A549 (cell line): ENCODE results near the gene GABBR2. TPM values are rescaled to one million over a fixed set of nuclear protein-coding genes. Genes with fewer than 3 reads are reported as not detected.
A peak's percentile ranks its signal among the peaks of the same experiment; 100 is the strongest.

ENCODE experiments used
- ATAC-seq, 2 experiments: fragments of 200-7000 bp in 1 of 2; fragments of >200 bp in 1 of 2; cut with Nextera tagmentation in 1 of 2; cut with Tn5 transposase in 1 of 2; 3 replicates each; pipeline versions ENCODE4 v1.8.0 to v1.9.1; 2018 to 2020; ENCODE audit warnings: mild to moderate bottlenecking in 1 of 2, moderate library complexity in 1 of 2
- CTCF ChIA-PET: fragments of 300-600 bp; sonication (Branson Sonifier 250); formaldehyde crosslinking; extraction: SDS; loops from one replicate; lab custom pipeline; 2021; ENCODE audit warnings: antibody characterized with exemption, inconsistent platforms; lab: Yijun Ruan, JAX
- POLR2A ChIA-PET: fragments of 350-600 bp; formaldehyde crosslinking; extraction: SDS; loops from one replicate; lab custom pipeline; 2021; ENCODE audit warnings: antibody characterized with exemption, inconsistent platforms; lab: Yijun Ruan, JAX
- DNase-seq, 2 experiments: peaks; one replicate each; pipeline versions ENCODE4 v3.0.0 to v3.0.0-alpha.2; 2011 to 2016; ENCODE audit warnings: low read depth in 1 of 2, low spot score in 1 of 2
- FAIRE-seq: peaks from 2 replicates; lab custom pipeline; 2011; peaks lifted over from hg19 to GRCh38; lab: Jason Lieb, UNC
- H3K27ac ChIP-seq, 2 experiments: fragments of >200 bp; sonication (Bioruptor Twin); formaldehyde crosslinking; 3 replicates each; pipeline ENCODE4 v1.5.1; 2016 to 2017
- H3K4me1 ChIP-seq: fragments of >200 bp; sonication (Bioruptor Twin); formaldehyde crosslinking; 3 replicates; pipeline ENCODE4 v1.6.1; 2016
- H3K4me2 ChIP-seq: fragments of >200 bp; sonication (Bioruptor Twin); formaldehyde crosslinking; 3 replicates; pipeline ENCODE4 v1.6.1; 2016
- H3K4me3 ChIP-seq: fragments of >200 bp; sonication (Bioruptor Twin); formaldehyde crosslinking; 3 replicates; pipeline ENCODE4 v1.5.1; 2016
- H3K9me3 ChIP-seq: fragments of >200 bp; sonication (Bioruptor Twin); formaldehyde crosslinking; 3 replicates; pipeline ENCODE4 v1.6.1; 2016
- ATOH8 ChIP-seq: fragments of 250-450 bp; sonication (Bioruptor Pico); IDR thresholded peaks from 2 replicates; pipeline ENCODE4 v1.5.0; 2020; ENCODE audit warnings: low read depth, mild to moderate bottlenecking, moderate library complexity
- CBX8 ChIP-seq: fragments of 200-600 bp; sonication (generic); IDR thresholded peaks from 2 replicates; pipeline ENCODE4 v1.6.1; 2016
- CEBPB ChIP-seq, 2 experiments: fragments of >200 bp in 1 of 2; sonication (Bioruptor Twin) in 1 of 2; formaldehyde crosslinking in 1 of 2; IDR thresholded peaks; 2 replicates each; pipeline ENCODE4 v1.6.1; 2012 to 2016
- EHF ChIP-seq: fragments of 250-450 bp; sonication (Bioruptor Pico); IDR thresholded peaks from 2 replicates; pipeline ENCODE4 v1.5.0; 2020; ENCODE audit warnings: mild to moderate bottlenecking
- EP300 ChIP-seq, 2 experiments: fragments of >200 bp; sonication (Bioruptor Twin); formaldehyde crosslinking; IDR thresholded peaks; 2 replicates in 1 of 2; 3 replicates in 1 of 2; pipeline ENCODE4 v1.6.1; 2016 to 2017
- FOSB ChIP-seq: fragments of 250-450 bp; sonication (Bioruptor Pico); IDR thresholded peaks from 2 replicates; pipeline ENCODE4 v1.5.0; 2020; ENCODE audit warnings: mild to moderate bottlenecking, moderate library complexity
- GATA3 ChIP-seq: IDR thresholded peaks from 2 replicates; pipeline ENCODE4 v1.6.1; 2012; ENCODE audit warnings: borderline replicate concordance
- HEYL ChIP-seq: fragments of 250-450 bp; sonication (Bioruptor Pico); IDR thresholded peaks from 2 replicates; pipeline ENCODE4 v1.8.0; 2021; ENCODE audit warnings: mild to moderate bottlenecking, moderate library complexity
- JUN ChIP-seq, 2 experiments: fragments of >200 bp; sonication (Bioruptor Twin); formaldehyde crosslinking; IDR thresholded peaks; 2 replicates in 1 of 2; 3 replicates in 1 of 2; pipeline ENCODE4 v1.6.1; 2016 to 2017
- KDM5A ChIP-seq: fragments of 200-600 bp; sonication (generic); IDR thresholded peaks from 2 replicates; pipeline ENCODE4 v1.6.1; 2016; ENCODE audit warnings: antibody characterized with exemption, mild to moderate bottlenecking
- NFE2L2 ChIP-seq: fragments of 150-350 bp; conservative IDR thresholded peaks from 2 replicates; pipeline ENCODE4 v1.6.1; 2014; ENCODE audit warnings: low read length
- NPAS2 ChIP-seq: fragments of 250-450 bp; sonication (Bioruptor Pico); IDR thresholded peaks from 2 replicates; pipeline ENCODE4 v1.8.0; 2022; ENCODE audit warnings: mild to moderate bottlenecking, moderate library complexity, borderline replicate concordance
- PHF8 ChIP-seq: fragments of 200-600 bp; sonication (generic); IDR thresholded peaks from 2 replicates; pipeline ENCODE4 v1.6.1; 2016; ENCODE audit warnings: low read depth, mild to moderate bottlenecking, antibody characterized with exemption, moderate library complexity, borderline replicate concordance
- POLR2AphosphoS2 ChIP-seq: conservative IDR thresholded peaks from 2 replicates; pipeline ENCODE4 v1.6.1; 2012; ENCODE audit warnings: low read length, improper control_type of control experiment, inconsistent platforms
- RAD21 ChIP-seq, 2 experiments: fragments of >200 bp in 1 of 2; sonication (Bioruptor Twin) in 1 of 2; formaldehyde crosslinking in 1 of 2; IDR thresholded peaks in 1 of 2; conservative IDR thresholded peaks in 1 of 2; 2 replicates in 1 of 2; 3 replicates in 1 of 2; pipeline ENCODE4 v1.6.1; 2012 to 2018; ENCODE audit warnings: inconsistent platforms in 1 of 2
- RARB ChIP-seq: fragments of 250-450 bp; sonication (Bioruptor Pico); IDR thresholded peaks from 2 replicates; pipeline ENCODE4 v1.8.0; 2021; ENCODE audit warnings: mild to moderate bottlenecking, moderate library complexity
- SMC3 ChIP-seq: fragments of >200 bp; sonication (Bioruptor Twin); formaldehyde crosslinking; IDR thresholded peaks from 3 replicates; pipeline ENCODE4 v1.6.1; 2018; ENCODE audit warnings: inconsistent platforms
- TFCP2L1 ChIP-seq: fragments of 250-450 bp; sonication (Bioruptor Pico); IDR thresholded peaks from 2 replicates; pipeline ENCODE4 v1.5.0; 2021; ENCODE audit warnings: mild to moderate bottlenecking
- TP53 ChIP-seq: fragments of 250-450 bp; sonication (Bioruptor Pico); IDR thresholded peaks from 2 replicates; pipeline ENCODE4 v1.5.0; 2021; ENCODE audit warnings: mild to moderate bottlenecking, moderate library complexity
- WGBS: methylation state at CpG from one replicate; pipeline ENCODE4 v1.1.6; 2017; ENCODE audit errors: missing lambda C conversion rate; 5-methylcytosine and 5-hydroxymethylcytosine counted together
- polyA plus RNA-seq, 4 experiments: library from polyadenylated mRNA; depleted of rRNA in 3 of 4; stranded (reverse); fragments of >200 nt; fragmentation: RNase III in 1 of 4; extraction: RNeasy Plus Mini Kit Qiagen cat#74134 plus additional on column Dnase treatment in 1 of 4; gene quantifications; 2 replicates in 3 of 4; 3 replicates in 1 of 4; pipeline ENCODE4 v1.2.3, GENCODE V29; 2011 to 2017
- TF ChIP-seq, protein P1 (sequence below): fragments of 200-600 bp; sonication (generic); IDR thresholded peaks from 2 replicates; pipeline ENCODE4 v1.6.1; 2016; ENCODE audit warnings: antibody characterized with exemption, mild to moderate bottlenecking, moderate library complexity
- TF ChIP-seq, protein P2 (sequence below): fragments of 250-450 bp; sonication (Bioruptor Pico); IDR thresholded peaks from 2 replicates; pipeline ENCODE4 v1.5.0; 2021; ENCODE audit warnings: mild to moderate bottlenecking, moderate library complexity, borderline replicate concordance

Gene GABBR2
- polyA plus RNA-seq, 2 of the 4 experiments (the other 2 are of a cell fraction), result 0.08 to 0.57 TPM

DNA sequence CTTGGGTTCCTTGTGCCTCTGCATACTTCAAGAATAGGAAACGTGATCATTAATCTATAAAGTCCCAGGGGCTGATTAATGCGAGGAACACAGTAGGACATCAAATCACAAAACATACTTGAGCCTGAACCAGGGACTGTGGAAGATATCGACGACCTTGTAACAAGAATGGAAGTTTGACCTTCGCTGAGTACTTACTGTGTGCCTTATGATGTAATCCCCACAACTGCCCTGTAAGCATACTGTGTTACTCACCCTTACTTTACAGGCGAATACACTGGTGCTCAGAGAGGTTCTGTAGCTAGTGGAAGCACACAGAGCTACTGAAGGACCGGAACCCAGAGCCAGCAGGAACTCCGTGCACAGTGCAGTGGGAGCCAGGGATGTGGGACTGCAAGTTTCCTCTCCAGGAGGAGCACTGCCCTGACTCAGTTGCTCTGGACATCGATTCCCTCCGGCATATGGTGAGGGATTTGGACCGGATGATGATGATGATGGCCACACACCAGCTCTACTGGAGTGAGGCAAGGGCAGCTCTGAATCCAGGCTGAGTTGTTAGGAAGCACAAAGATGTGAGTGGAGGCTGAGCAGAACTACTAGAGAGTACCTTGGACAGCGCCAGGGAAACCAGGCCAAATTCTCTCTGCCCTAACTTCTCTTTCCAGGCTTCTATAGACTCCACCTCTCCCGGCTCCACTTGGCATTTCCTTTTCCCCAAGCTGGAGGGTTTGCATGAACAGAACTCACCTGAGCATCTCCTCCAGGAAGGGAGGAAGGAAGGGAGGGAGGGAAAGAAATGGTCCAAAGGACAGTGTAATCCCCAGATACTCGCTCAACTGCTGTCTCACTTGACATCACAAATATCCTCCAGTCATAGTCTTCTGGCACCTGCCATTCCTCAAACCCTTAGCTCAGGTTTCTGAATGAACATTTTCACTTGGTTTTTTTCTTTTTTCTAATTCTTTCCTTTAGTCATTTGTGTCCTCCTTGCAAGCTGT is 1.5 kb upstream of the GABBR2 start:
- Histone ChIP-seq H3K4me1 (peaks cover 15% of the 10 kb centered on the region), H3K9me3 (no peaks in the 10 kb centered on the region), H3K4me2 (no peak overlapping the region), H3K27ac (no peak overlapping the region), H3K4me3 (no peak overlapping the region; the same call in 2 of the 3 replicates)
- ChIA-PET POLR2A (no interaction called here), CTCF (interaction anchor here (0.9 to 5.8 kb wide), 7 partner anchors 9 to 505 kb away, joined by 3 to 59 read pairs (median 5); no protein-coding TSS in a partner anchor)
- DNase-seq, result peak in 1 of 2 experiments; percentile 32
- TF ChIP-seq FOSB (no peak), POLR2AphosphoS2 (no peak)
- TF ChIP-seq, protein P1, sequence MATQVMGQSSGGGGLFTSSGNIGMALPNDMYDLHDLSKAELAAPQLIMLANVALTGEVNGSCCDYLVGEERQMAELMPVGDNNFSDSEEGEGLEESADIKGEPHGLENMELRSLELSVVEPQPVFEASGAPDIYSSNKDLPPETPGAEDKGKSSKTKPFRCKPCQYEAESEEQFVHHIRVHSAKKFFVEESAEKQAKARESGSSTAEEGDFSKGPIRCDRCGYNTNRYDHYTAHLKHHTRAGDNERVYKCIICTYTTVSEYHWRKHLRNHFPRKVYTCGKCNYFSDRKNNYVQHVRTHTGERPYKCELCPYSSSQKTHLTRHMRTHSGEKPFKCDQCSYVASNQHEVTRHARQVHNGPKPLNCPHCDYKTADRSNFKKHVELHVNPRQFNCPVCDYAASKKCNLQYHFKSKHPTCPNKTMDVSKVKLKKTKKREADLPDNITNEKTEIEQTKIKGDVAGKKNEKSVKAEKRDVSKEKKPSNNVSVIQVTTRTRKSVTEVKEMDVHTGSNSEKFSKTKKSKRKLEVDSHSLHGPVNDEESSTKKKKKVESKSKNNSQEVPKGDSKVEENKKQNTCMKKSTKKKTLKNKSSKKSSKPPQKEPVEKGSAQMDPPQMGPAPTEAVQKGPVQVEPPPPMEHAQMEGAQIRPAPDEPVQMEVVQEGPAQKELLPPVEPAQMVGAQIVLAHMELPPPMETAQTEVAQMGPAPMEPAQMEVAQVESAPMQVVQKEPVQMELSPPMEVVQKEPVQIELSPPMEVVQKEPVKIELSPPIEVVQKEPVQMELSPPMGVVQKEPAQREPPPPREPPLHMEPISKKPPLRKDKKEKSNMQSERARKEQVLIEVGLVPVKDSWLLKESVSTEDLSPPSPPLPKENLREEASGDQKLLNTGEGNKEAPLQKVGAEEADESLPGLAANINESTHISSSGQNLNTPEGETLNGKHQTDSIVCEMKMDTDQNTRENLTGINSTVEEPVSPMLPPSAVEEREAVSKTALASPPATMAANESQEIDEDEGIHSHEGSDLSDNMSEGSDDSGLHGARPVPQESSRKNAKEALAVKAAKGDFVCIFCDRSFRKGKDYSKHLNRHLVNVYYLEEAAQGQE, result peak; percentile 87
- FAIRE-seq, result no peak
- ATAC-seq, result 0 out of 6 replicates have a peak, but pooled peaks of 1 of the 2 experiments have one; percentile 33
- WGBS, result 42% methylated on average over 13 of the region's 14 CpGs

- 0% methylated on average over 3 of the region's 89 CpGs for WGBS
- Histone ChIP-seq H3K27ac (peak overlapping the region in 1 of 2 experiments; percentile 42; a peak in 1 of 6 replicates), H3K4me1 (peaks cover 15% of the 10 kb centered on the region), H3K4me3 (peak overlapping the region; percentile 52), H3K9me3 (no peaks in the 10 kb centered on the region), H3K4me2 (peak overlapping the region; percentile 85)
- ChIA-PET POLR2A (no interaction called here), CTCF (interaction anchor here (0.6 to 5.8 kb wide), 9 partner anchors 13 to 763 kb away, joined by 3 to 59 read pairs (median 3); no protein-coding TSS in a partner anchor)
- DNase-seq (peak in 1 of 2 experiments; percentile 12), FAIRE-seq (no peak), ATAC-seq (peak; percentile 22; a peak in 3 of 6 replicates)
- no peak for TF ChIP-seq JUN (IDR thresholded peaks at IDR 0.05)
- TF ChIP-seq CBX8, result no peak
- TF ChIP-seq EP300 (IDR thresholded peaks at IDR 0.05), result no peak
Measured at GRCh38 chr9:98708103-98708932, 417 bp downstream of the GABBR2 start.

- peak overlapping the region; percentile 85 for H3K4me2 ChIP-seq
- WGBS, result 5% methylated on average over 26 of the region's 79 CpGs
- peak overlapping the region; percentile 52 for H3K4me3 ChIP-seq
- CTCF ChIA-PET, result interaction anchor here (0.6 to 5.8 kb wide), 17 partner anchors 10 to 443 kb away, joined by 3 to 59 read pairs (median 4); no protein-coding TSS in a partner anchor
- peaks cover 15% of the 10 kb centered on the region for H3K4me1 ChIP-seq
- FAIRE-seq (no peak), ATAC-seq (peak; percentile 80 to 95), DNase-seq (peak; percentile 69 to 78)
- POLR2A ChIA-PET, result no interaction called here
- no peak overlapping the region for H3K27ac ChIP-seq
- H3K9me3 ChIP-seq, result no peaks in the 10 kb centered on the region
- TF ChIP-seq NFE2L2 (no peak), JUN (IDR thresholded peaks at IDR 0.05) (no peak), SMC3 (peak; percentile 53; the same call in 2 of the 3 replicates), EHF (no peak), TP53 (CRISPR knock-in tag) (no peak), GATA3 (no peak), TFCP2L1 (CRISPR knock-in tag) (no peak), CEBPB (IDR thresholded peaks at IDR 0.05) (no peak), ATOH8 (no peak), FOSB (no peak), RAD21 (conservative IDR thresholded peaks at IDR 0.05 in 1 of 2, IDR thresholded peaks at IDR 0.05 in 1 of 2) (peak; percentile 69 to 73), KDM5A (no peak), HEYL (no peak), PHF8 (no peak), NPAS2 (CRISPR knock-in tag) (no peak), RARB (CRISPR knock-in tag) (no peak)
- TF ChIP-seq, protein P2, sequence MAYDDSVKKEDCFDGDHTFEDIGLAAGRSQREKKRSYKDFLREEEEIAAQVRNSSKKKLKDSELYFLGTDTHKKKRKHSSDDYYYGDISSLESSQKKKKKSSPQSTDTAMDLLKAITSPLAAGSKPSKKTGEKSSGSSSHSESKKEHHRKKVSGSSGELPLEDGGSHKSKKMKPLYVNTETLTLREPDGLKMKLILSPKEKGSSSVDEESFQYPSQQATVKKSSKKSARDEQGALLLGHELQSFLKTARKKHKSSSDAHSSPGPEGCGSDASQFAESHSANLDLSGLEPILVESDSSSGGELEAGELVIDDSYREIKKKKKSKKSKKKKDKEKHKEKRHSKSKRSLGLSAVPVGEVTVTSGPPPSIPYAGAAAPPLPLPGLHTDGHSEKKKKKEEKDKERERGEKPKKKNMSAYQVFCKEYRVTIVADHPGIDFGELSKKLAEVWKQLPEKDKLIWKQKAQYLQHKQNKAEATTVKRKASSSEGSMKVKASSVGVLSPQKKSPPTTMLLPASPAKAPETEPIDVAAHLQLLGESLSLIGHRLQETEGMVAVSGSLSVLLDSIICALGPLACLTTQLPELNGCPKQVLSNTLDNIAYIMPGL (CRISPR knock-in tag), result no peak
Measured at GRCh38 chr9:98707166-98708102, 1.3 kb downstream of the GABBR2 start.
